KMS-11 (cell line): ENCODE results near the gene VAC14.

Experiments used
- H2AFZ ChIP-seq: fragments of 200-600 bp; sonication (generic); 2 replicates; pipeline ENCODE4 v1.6.1; 2016; ENCODE audit warnings: antibody characterized with exemption, mixed run types, low read depth
- H3K27ac ChIP-seq: fragments of 200-600 bp; sonication (generic); 2 replicates; pipeline ENCODE4 v1.6.1; 2016; ENCODE audit warnings: mild to moderate bottlenecking, mixed run types
- H3K27me3 ChIP-seq: fragments of 200-600 bp; sonication (generic); 2 replicates; pipeline ENCODE4 v1.6.1; 2017; ENCODE audit warnings: mild to moderate bottlenecking, low read depth, mixed run types, moderate library complexity; ENCODE audit not compliant: insufficient read depth
- H3K36me3 ChIP-seq: fragments of 200-600 bp; sonication (generic); 2 replicates; pipeline ENCODE4 v1.6.1; 2017; ENCODE audit warnings: mild to moderate bottlenecking, mixed run types; ENCODE audit not compliant: insufficient read depth
- H3K4me1 ChIP-seq: fragments of 200-600 bp; sonication (generic); 2 replicates; pipeline ENCODE4 v1.6.1; 2016; ENCODE audit warnings: mild to moderate bottlenecking, low read depth, mixed run types; ENCODE audit not compliant: poor library complexity, severe bottlenecking
- H3K4me2 ChIP-seq: fragments of 200-600 bp; sonication (generic); 2 replicates; pipeline ENCODE4 v1.7.0; 2016; ENCODE audit warnings: mild to moderate bottlenecking, mixed run types
- H3K4me3 ChIP-seq: fragments of 200-600 bp; sonication (generic); IDR thresholded peaks from 2 replicates; pipeline ENCODE4 v1.6.1; 2017; ENCODE audit warnings: low read depth, low read length, mixed read lengths; ENCODE audit not compliant: insufficient read depth
- H3K79me2 ChIP-seq: fragments of 200-600 bp; sonication (generic); 2 replicates; pipeline ENCODE4 v1.6.1; 2016; ENCODE audit warnings: low read depth, mixed run types; ENCODE audit not compliant: insufficient read depth
- H3K9ac ChIP-seq: fragments of 200-600 bp; sonication (generic); 2 replicates; pipeline ENCODE4 v1.6.1; 2016; ENCODE audit warnings: mild to moderate bottlenecking, mixed run types
- H4K20me1 ChIP-seq: fragments of 200-600 bp; sonication (generic); 2 replicates; pipeline ENCODE4 v1.6.1; 2016; ENCODE audit warnings: mild to moderate bottlenecking, mixed run types; ENCODE audit not compliant: insufficient read depth
- TF ChIP-seq, protein P1 (sequence below): fragments of 200-600 bp; sonication (generic); conservative IDR thresholded peaks from 2 replicates; pipeline ENCODE4 v1.6.1; 2017; ENCODE audit warnings: low read depth, mild to moderate bottlenecking, antibody characterized with exemption, low read length, moderate library complexity, mixed read lengths

VAC14 gene

DNA sequence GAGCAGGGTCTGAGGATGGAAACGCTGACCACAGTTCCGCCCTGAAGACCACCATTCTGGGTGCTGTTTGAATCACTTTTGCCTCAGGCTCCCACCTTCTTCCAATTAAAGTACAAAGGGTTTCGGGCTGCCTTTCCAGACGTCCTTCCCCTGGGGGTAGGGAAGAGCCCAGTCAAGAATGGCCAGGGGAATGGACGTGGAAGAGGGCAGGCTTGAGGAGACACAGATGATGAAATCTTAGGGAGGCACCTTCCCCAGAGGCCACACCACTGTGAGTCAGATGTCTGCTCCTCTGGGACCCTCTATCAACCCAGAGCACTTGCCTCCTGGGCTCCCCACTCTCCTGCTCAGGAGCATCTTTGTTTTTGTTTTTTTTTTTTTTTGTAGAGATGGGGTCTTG is 87.6 kb downstream of the VAC14 start:
- Histone ChIP-seq H2AFZ (no peak overlapping the region), H3K4me2 (no peak overlapping the region)

DNA sequence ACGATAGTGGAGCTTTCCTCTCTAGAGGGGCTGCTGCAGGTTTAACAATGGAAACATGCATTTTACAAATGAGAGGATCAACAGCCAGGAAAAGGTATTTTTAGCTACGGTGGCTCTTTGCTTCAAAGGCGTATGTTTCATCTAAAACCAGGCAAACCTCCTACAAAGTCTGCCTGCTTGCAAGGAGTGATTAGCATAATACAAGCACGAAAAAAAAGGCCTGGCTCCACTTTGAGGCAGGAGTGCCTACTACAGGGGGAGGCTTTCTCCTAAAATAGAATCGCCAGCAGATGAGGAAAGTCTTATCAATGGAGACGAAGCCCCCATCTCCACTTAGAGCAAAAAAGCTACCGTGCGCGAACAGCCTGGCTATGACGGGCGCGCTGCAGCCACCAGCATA is 88.0 kb downstream of the VAC14 start:
- Histone ChIP-seq H4K20me1 (no peaks in the 10 kb centered on the region), H2AFZ (no peak overlapping the region), H3K79me2 (no peaks in the 10 kb centered on the region), H3K36me3 (no peaks in the 10 kb centered on the region), H3K4me1 (no peaks in the 10 kb centered on the region), H3K27ac (no peak overlapping the region), H3K27me3 (no peaks in the 10 kb centered on the region), H3K4me3 (no peak overlapping the region), H3K9ac (no peak overlapping the region), H3K4me2 (no peak overlapping the region)
- TF ChIP-seq, protein P1, sequence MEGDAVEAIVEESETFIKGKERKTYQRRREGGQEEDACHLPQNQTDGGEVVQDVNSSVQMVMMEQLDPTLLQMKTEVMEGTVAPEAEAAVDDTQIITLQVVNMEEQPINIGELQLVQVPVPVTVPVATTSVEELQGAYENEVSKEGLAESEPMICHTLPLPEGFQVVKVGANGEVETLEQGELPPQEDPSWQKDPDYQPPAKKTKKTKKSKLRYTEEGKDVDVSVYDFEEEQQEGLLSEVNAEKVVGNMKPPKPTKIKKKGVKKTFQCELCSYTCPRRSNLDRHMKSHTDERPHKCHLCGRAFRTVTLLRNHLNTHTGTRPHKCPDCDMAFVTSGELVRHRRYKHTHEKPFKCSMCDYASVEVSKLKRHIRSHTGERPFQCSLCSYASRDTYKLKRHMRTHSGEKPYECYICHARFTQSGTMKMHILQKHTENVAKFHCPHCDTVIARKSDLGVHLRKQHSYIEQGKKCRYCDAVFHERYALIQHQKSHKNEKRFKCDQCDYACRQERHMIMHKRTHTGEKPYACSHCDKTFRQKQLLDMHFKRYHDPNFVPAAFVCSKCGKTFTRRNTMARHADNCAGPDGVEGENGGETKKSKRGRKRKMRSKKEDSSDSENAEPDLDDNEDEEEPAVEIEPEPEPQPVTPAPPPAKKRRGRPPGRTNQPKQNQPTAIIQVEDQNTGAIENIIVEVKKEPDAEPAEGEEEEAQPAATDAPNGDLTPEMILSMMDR, result no peak

More for the DNA sequence above, 87.6 kb downstream of the VAC14 start:
- H3K4me1 ChIP-seq, result no peaks in the 10 kb centered on the region
- H3K79me2 ChIP-seq, result no peaks in the 10 kb centered on the region
- no peak overlapping the region for H3K4me3 ChIP-seq
- H3K36me3 ChIP-seq, result no peaks in the 10 kb centered on the region
- no peak overlapping the region for H3K27ac ChIP-seq
- TF ChIP-seq, protein P1, result no peak
- H3K9ac ChIP-seq, result no peak overlapping the region
- H3K27me3 ChIP-seq, result no peaks in the 10 kb centered on the region
- H4K20me1 ChIP-seq, result no peaks in the 10 kb centered on the region

DNA sequence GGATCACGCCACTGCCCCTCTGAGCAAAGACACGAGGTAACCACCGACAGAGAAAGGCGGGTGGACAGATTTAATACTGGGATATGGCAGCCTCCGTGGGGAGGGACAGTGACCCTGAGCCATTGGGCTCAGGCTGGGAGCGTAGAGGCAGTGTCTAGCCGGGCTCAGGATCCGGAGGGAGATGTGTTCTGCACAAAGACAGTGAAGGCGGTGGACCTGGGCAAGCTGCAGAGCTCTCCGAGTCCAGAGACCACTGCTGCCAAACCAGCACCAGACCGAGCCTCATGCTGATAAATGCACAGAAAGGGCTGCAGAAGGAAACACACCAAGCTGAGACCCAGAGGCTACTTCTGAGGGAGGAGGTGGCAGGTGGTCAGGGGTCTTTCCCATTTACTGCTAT is 88.6 kb downstream of the VAC14 start:
- Histone ChIP-seq H3K27me3 (no peaks in the 10 kb centered on the region), H4K20me1 (no peaks in the 10 kb centered on the region), H3K4me1 (no peaks in the 10 kb centered on the region), H3K9ac (no peak overlapping the region), H3K27ac (no peak overlapping the region), H3K4me2 (no peak overlapping the region), H3K36me3 (no peaks in the 10 kb centered on the region), H3K4me3 (no peak overlapping the region), H2AFZ (no peak overlapping the region), H3K79me2 (no peaks in the 10 kb centered on the region)
- TF ChIP-seq, protein P1, result no peak

DNA sequence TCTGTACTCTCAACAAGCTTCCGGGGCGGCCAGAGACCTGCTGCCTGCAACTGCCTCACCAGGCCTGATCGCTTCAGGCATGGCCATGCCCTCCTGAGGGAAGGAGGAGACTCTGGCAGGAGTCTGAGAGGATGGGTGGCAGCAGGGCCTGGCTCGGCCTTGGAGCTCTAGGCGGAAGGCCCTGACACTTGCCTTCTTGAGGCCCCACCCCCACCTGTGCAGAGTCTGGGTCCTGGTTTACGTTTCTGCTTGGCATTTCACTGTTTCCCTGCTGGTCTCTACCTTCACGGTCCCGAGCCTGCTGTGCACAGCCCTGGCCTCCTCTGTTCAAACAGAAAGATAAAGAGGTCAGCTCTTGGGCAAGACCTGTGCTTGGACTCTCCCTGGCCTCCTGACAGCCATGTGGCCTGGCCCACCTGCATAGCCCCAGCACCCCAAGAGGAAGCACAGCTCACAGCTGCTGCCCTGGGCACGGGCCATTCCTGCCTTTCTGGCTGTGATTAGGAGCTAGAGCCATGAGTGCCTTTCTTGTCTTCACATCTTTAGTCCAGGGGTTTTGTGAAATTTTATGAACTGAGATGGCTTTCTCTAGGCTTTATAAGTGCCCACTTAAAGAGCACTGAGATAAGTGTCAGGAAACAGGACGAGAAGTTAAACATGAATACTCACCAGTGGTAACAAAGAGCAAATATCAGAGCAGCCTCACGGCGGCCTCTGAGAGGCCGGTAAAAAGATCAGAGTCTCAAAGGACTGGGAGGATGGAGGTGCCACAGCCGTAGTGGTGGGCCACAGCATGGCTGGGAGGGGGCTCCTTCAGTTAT is 89.5 kb downstream of the VAC14 start:
- Histone ChIP-seq H3K4me1 (no peaks in the 10 kb centered on the region), H3K36me3 (no peaks in the 10 kb centered on the region), H3K9ac (no peak overlapping the region), H4K20me1 (no peaks in the 10 kb centered on the region), H3K27ac (no peak overlapping the region), H3K4me2 (no peak overlapping the region), H3K4me3 (no peak overlapping the region), H3K79me2 (no peaks in the 10 kb centered on the region), H3K27me3 (no peaks in the 10 kb centered on the region), H2AFZ (no peak overlapping the region)
- TF ChIP-seq, protein P1, result no peak
